ENCODE measurements around the gene TNIP2.

TNIP2 gene

GRCh38 chr4:2790583-2791517, 34.7 kb upstream of the TNIP2 start:
- Histone ChIP-seq H3K4me1 (ENCODE audit: low read depth, poor library complexity, severe bottlenecking) (no peaks in the 10 kb centered on the region), H3K27me3 (ENCODE audit: insufficient read depth, low read depth) (no peaks in the 10 kb centered on the region), H4K20me1 (ENCODE audit: insufficient read depth) (no peaks in the 10 kb centered on the region), H3K4me3 (IDR thresholded peaks at IDR 0.05; ENCODE audit: insufficient read depth, low read depth, low read length) (no peak overlapping the region), H2AFZ (ENCODE audit: low read depth) (no peak overlapping the region), H3K9ac (no peak overlapping the region), H3K36me3 (ENCODE audit: insufficient read depth) (no peaks in the 10 kb centered on the region), H3K27ac (no peak overlapping the region), H3K79me2 (ENCODE audit: insufficient read depth, low read depth) (no peaks in the 10 kb centered on the region), H3K4me2 (no peak overlapping the region)
- no peak for TF ChIP-seq CTCF (conservative IDR thresholded peaks at IDR 0.05; ENCODE audit: low read depth, low read length)

GRCh38 chr4:2789793-2790582, 33.9 kb upstream of the TNIP2 start:
- H3K4me3 ChIP-seq (IDR thresholded peaks at IDR 0.05; ENCODE audit: insufficient read depth, low read depth, low read length) = no peak overlapping the region
- H3K4me1 ChIP-seq (ENCODE audit: low read depth, poor library complexity, severe bottlenecking) = no peaks in the 10 kb centered on the region
- H3K27me3 ChIP-seq (ENCODE audit: insufficient read depth, low read depth) = no peaks in the 10 kb centered on the region
- H3K4me2 ChIP-seq = no peak overlapping the region
- no peaks in the 10 kb centered on the region for H3K36me3 ChIP-seq (ENCODE audit: insufficient read depth)
- H2AFZ ChIP-seq (ENCODE audit: low read depth) = no peak overlapping the region
- H3K79me2 ChIP-seq (ENCODE audit: insufficient read depth, low read depth) = no peaks in the 10 kb centered on the region
- TF ChIP-seq CTCF (conservative IDR thresholded peaks at IDR 0.05; ENCODE audit: low read depth, low read length) = no peak
- H4K20me1 ChIP-seq (ENCODE audit: insufficient read depth) = no peaks in the 10 kb centered on the region
- no peak overlapping the region for H3K9ac ChIP-seq
- no peak overlapping the region for H3K27ac ChIP-seq

- Histone ChIP-seq H3K27me3 (ENCODE audit: insufficient read depth, low read depth) (no peaks in the 10 kb centered on the region), H3K9ac (no peak overlapping the region), H3K36me3 (ENCODE audit: insufficient read depth) (no peaks in the 10 kb centered on the region), H3K4me2 (no peak overlapping the region), H2AFZ (ENCODE audit: low read depth) (no peak overlapping the region), H3K27ac (no peak overlapping the region), H3K4me3 (IDR thresholded peaks at IDR 0.05; ENCODE audit: insufficient read depth, low read depth, low read length) (no peak overlapping the region), H3K4me1 (ENCODE audit: low read depth, poor library complexity, severe bottlenecking) (no peaks in the 10 kb centered on the region), H4K20me1 (ENCODE audit: insufficient read depth) (no peaks in the 10 kb centered on the region), H3K79me2 (ENCODE audit: insufficient read depth, low read depth) (no peaks in the 10 kb centered on the region)
- no peak for TF ChIP-seq CTCF (conservative IDR thresholded peaks at IDR 0.05; ENCODE audit: low read depth, low read length)
Measured at GRCh38 chr4:2789351-2789750, 33.2 kb upstream of the TNIP2 start.

- H3K27me3 ChIP-seq (ENCODE audit: insufficient read depth, low read depth) = no peaks in the 10 kb centered on the region
- TF ChIP-seq CTCF (conservative IDR thresholded peaks at IDR 0.05; ENCODE audit: low read depth, low read length) = no peak
- H3K9ac ChIP-seq = no peak overlapping the region
- no peak overlapping the region for H3K4me2 ChIP-seq
- H3K79me2 ChIP-seq (ENCODE audit: insufficient read depth, low read depth) = no peaks in the 10 kb centered on the region
- H3K36me3 ChIP-seq (ENCODE audit: insufficient read depth) = no peaks in the 10 kb centered on the region
- H3K27ac ChIP-seq = no peak overlapping the region
- H3K4me3 ChIP-seq (IDR thresholded peaks at IDR 0.05; ENCODE audit: insufficient read depth, low read depth, low read length) = no peak overlapping the region
- no peak overlapping the region for H2AFZ ChIP-seq (ENCODE audit: low read depth)
- H4K20me1 ChIP-seq (ENCODE audit: insufficient read depth) = no peaks in the 10 kb centered on the region
- H3K4me1 ChIP-seq (ENCODE audit: low read depth, poor library complexity, severe bottlenecking) = no peaks in the 10 kb centered on the region
Measured at GRCh38 chr4:2788532-2789103, 32.5 kb upstream of the TNIP2 start.

Data from KMS-11 (cell line).